ENCODE measurements around the gene TRDN.
"Not testable (repeated sequence)": the region's sequence is repeated elsewhere in the genome, so short reads cannot be mapped to it uniquely, and the experiment has no call there.

The TRDN gene

GRCh38 chr6:123352705-123353104 is 284.0 kb downstream of the TRDN start:
- no peaks in the 10 kb centered on the region for H3K27me3 ChIP-seq (ENCODE audit: control insufficient read depth, insufficient read depth, low read length)

GRCh38 chr6:123352279-123352678 is 284.5 kb downstream of the TRDN start:
- no peaks in the 10 kb centered on the region for H3K9me3 ChIP-seq (ENCODE audit: control insufficient read depth, insufficient read depth, low read length)
- H3K9ac ChIP-seq (ENCODE audit: low read depth, low read length) = no peak overlapping the region
- no peaks in the 10 kb centered on the region for H3K27me3 ChIP-seq (ENCODE audit: control insufficient read depth, insufficient read depth, low read length)
- no peaks in the 10 kb centered on the region; the same call in 1 of the 2 replicates for H3K4me1 ChIP-seq (ENCODE audit: control insufficient read depth, insufficient read depth, low read length)
- H3K27ac ChIP-seq (ENCODE audit: low read depth, low read length) = no peak overlapping the region
- no peak overlapping the region for H3K4me3 ChIP-seq (ENCODE audit: low read depth, low read length)
- H3K36me3 ChIP-seq (ENCODE audit: control insufficient read depth, insufficient read depth, low read length) = no peaks in the 10 kb centered on the region

More at GRCh38 chr6:123352705-123353104, 284.0 kb downstream of the TRDN start:
- Histone ChIP-seq H3K4me3 (ENCODE audit: low read depth, low read length) (no peak overlapping the region), H3K4me1 (ENCODE audit: control insufficient read depth, insufficient read depth, low read length) (no peaks in the 10 kb centered on the region; the same call in 1 of the 2 replicates), H3K9me3 (ENCODE audit: control insufficient read depth, insufficient read depth, low read length) (no peaks in the 10 kb centered on the region), H3K27ac (ENCODE audit: low read depth, low read length) (no peak overlapping the region), H3K36me3 (ENCODE audit: control insufficient read depth, insufficient read depth, low read length) (no peaks in the 10 kb centered on the region), H3K9ac (ENCODE audit: low read depth, low read length) (no peak overlapping the region)

DNA sequence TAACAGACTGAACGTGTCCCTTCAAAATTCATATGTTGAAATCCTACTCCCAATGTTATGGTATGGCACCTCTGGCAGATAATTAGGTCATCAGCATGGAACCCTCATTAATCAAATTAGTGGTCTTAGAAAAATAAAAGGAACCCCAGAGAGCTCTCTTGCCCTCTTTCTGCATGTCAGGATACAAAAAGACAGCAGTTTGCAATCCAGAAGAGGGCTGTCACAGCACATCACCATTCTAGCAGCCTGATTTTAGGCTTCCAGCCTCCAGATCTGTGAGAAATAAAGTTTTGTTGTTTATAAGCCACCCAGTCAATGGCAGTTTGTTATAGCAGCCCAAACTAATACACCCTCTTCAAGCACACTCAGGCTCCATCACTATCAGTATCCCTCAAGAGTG is 292.9 kb downstream of the TRDN start:
- no peaks in the 10 kb centered on the region for H3K9me3 ChIP-seq (ENCODE audit: control insufficient read depth, insufficient read depth, low read length)
- H3K27me3 ChIP-seq (ENCODE audit: control insufficient read depth, insufficient read depth, low read length) = no peaks in the 10 kb centered on the region
- H3K36me3 ChIP-seq (ENCODE audit: control insufficient read depth, insufficient read depth, low read length) = no peaks in the 10 kb centered on the region
- no peak overlapping the region for H3K9ac ChIP-seq (ENCODE audit: low read depth, low read length)
- no peak overlapping the region for H3K27ac ChIP-seq (ENCODE audit: low read depth, low read length)
- no peak overlapping the region for H3K4me3 ChIP-seq (ENCODE audit: low read depth, low read length)
- H3K4me1 ChIP-seq (ENCODE audit: control insufficient read depth, insufficient read depth, low read length) = no peaks in the 10 kb centered on the region

DNA sequence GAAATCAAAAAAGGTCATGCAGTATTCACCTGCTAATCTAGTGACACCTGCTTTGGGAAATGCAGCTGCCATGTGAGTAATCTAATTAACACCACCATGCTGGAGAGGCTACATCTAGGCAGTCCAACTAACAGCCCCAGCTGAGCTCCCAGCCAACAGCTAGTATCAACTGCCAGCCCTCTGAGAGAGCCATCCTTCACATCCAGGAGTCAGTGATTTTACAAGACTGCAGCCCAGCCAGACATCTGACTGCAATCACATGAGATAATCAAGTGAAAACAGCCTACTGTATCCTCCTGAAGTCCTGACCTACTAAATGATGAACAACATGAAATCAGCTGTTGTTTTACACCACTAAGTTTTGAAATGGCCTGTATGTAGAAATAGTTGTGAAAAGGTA is 298.4 kb downstream of the TRDN start:
- H3K27ac ChIP-seq (ENCODE audit: low read depth, low read length) = no peak overlapping the region
- H3K36me3 ChIP-seq (ENCODE audit: control insufficient read depth, insufficient read depth, low read length) = no peaks in the 10 kb centered on the region
- no peaks in the 10 kb centered on the region for H3K9me3 ChIP-seq (ENCODE audit: control insufficient read depth, insufficient read depth, low read length)
- no peaks in the 10 kb centered on the region for H3K27me3 ChIP-seq (ENCODE audit: control insufficient read depth, insufficient read depth, low read length)
- no peak overlapping the region for H3K4me3 ChIP-seq (ENCODE audit: low read depth, low read length)
- H3K9ac ChIP-seq (ENCODE audit: low read depth, low read length) = no peak overlapping the region
- H3K4me1 ChIP-seq (ENCODE audit: control insufficient read depth, insufficient read depth, low read length) = no peaks in the 10 kb centered on the region

DNA sequence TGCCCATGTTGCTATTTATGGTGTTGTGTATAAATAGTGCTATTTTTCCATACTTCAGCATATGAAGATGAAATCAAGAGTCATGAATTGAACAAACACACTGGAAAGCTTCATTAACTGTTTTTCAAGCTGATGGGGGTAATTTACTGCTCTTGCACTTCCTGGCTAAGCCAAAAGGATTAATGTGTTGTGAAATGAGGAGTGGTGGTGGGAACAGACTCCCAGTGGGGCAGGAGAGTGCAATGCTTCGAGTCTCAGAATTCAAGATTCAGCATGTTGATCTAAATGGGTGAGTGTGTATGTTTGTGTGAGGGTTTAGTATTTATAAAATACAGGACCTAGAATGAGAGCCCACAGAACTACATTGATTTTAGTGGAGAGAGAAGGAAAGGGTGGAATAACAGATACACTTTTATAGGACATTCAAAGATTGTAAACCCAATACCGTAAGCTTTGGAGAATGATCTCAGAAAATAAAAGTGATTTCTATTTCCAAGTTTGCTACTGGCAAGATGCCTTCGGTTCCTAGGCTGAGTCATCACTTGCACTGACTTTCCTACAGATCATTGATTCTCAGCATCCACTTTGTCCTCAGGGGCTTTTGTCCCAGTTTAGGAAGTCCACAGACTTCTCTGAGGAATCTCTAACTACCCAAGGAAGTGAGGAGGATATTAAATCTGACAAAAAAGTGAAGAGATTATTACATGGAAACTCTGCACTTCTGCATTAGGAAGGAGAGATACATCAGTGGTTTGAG is 303.6 kb downstream of the TRDN start:
- H3K4me1 ChIP-seq (ENCODE audit: control insufficient read depth, insufficient read depth, low read length) = no peaks in the 10 kb centered on the region
- no peak overlapping the region for H3K9ac ChIP-seq (ENCODE audit: low read depth, low read length)
- no peaks in the 10 kb centered on the region for H3K27me3 ChIP-seq (ENCODE audit: control insufficient read depth, insufficient read depth, low read length)
- no peak overlapping the region for H3K27ac ChIP-seq (ENCODE audit: low read depth, low read length)
- no peaks in the 10 kb centered on the region for H3K9me3 ChIP-seq (ENCODE audit: control insufficient read depth, insufficient read depth, low read length)
- H3K36me3 ChIP-seq (ENCODE audit: control insufficient read depth, insufficient read depth, low read length) = no peaks in the 10 kb centered on the region
- no peak overlapping the region for H3K4me3 ChIP-seq (ENCODE audit: low read depth, low read length)

GRCh38 chr6:123332070-123332469 is 304.7 kb downstream of the TRDN start:
- Histone ChIP-seq H3K27ac (ENCODE audit: low read depth, low read length) (no peak overlapping the region), H3K9ac (ENCODE audit: low read depth, low read length) (no peak overlapping the region), H3K9me3 (ENCODE audit: control insufficient read depth, insufficient read depth, low read length) (no peaks in the 10 kb centered on the region), H3K4me1 (ENCODE audit: control insufficient read depth, insufficient read depth, low read length) (no peaks in the 10 kb centered on the region), H3K36me3 (ENCODE audit: control insufficient read depth, insufficient read depth, low read length) (no peaks in the 10 kb centered on the region), H3K4me3 (ENCODE audit: low read depth, low read length) (no peak overlapping the region), H3K27me3 (ENCODE audit: control insufficient read depth, insufficient read depth, low read length) (no peaks in the 10 kb centered on the region)

DNA sequence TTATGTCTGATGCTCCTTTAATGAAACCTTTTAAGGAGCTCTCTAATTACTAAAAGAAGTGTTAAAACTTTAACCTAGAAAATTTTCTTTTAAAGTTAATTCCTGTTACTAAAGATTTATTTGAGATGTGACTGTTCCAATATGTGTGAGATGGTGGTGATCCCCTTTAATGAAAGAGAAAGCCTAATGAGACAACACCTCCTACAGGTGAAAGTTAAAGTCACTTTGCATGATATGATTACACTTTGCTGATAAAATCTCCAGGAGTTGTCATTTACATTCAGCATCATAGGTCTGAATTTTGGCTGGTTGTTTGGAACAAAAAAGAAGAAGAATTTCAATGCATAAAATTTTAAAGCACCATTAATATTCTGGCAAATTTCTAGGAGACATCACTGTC is 307.4 kb downstream of the TRDN start:
- Histone ChIP-seq H3K36me3 (ENCODE audit: control insufficient read depth, insufficient read depth, low read length) (no peaks in the 10 kb centered on the region), H3K4me3 (ENCODE audit: low read depth, low read length) (no peak overlapping the region), H3K9me3 (ENCODE audit: control insufficient read depth, insufficient read depth, low read length) (no peaks in the 10 kb centered on the region), H3K27ac (ENCODE audit: low read depth, low read length) (no peak overlapping the region), H3K4me1 (ENCODE audit: control insufficient read depth, insufficient read depth, low read length) (no peaks in the 10 kb centered on the region), H3K27me3 (ENCODE audit: control insufficient read depth, insufficient read depth, low read length) (no peaks in the 10 kb centered on the region), H3K9ac (ENCODE audit: low read depth, low read length) (no peak overlapping the region)

GRCh38 chr6:123323452-123324329 is 313.1 kb downstream of the TRDN start:
- H3K36me3 ChIP-seq (ENCODE audit: control insufficient read depth, insufficient read depth, low read length) = no peaks in the 10 kb centered on the region
- H3K4me1 ChIP-seq (ENCODE audit: control insufficient read depth, insufficient read depth, low read length) = no peaks in the 10 kb centered on the region
- no peak overlapping the region for H3K27ac ChIP-seq (ENCODE audit: low read depth, low read length)
- H3K9me3 ChIP-seq (ENCODE audit: control insufficient read depth, insufficient read depth, low read length) = no peaks in the 10 kb centered on the region
- no peak overlapping the region for H3K9ac ChIP-seq (ENCODE audit: low read depth, low read length)
- H3K4me3 ChIP-seq (ENCODE audit: low read depth, low read length) = no peak overlapping the region
- H3K27me3 ChIP-seq (ENCODE audit: control insufficient read depth, insufficient read depth, low read length) = no peaks in the 10 kb centered on the region

DNA sequence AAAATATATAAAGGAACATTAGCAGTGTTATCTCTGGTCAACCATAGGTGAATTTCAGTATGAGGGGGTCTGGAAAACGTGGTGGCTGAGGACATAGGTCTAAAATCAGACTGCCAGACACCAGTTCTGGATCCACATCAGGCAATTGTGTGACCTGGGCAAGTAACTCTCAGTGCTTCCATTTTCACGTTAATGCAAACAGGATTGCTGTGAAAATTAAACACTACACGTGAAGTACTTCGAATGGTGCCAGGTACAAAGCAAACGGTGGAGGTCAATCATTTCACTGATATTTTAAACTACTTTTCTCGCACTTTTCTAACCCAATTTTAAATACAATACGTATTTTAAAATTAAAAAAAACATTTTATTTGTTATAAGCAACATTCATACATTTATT is 315.7 kb downstream of the TRDN start:
- H3K9ac ChIP-seq (ENCODE audit: low read depth, low read length) = no peak overlapping the region
- no peak overlapping the region for H3K4me3 ChIP-seq (ENCODE audit: low read depth, low read length)
- no peaks in the 10 kb centered on the region for H3K27me3 ChIP-seq (ENCODE audit: control insufficient read depth, insufficient read depth, low read length)
- H3K4me1 ChIP-seq (ENCODE audit: control insufficient read depth, insufficient read depth, low read length) = no peaks in the 10 kb centered on the region
- no peaks in the 10 kb centered on the region for H3K9me3 ChIP-seq (ENCODE audit: control insufficient read depth, insufficient read depth, low read length)
- H3K27ac ChIP-seq (ENCODE audit: low read depth, low read length) = no peak overlapping the region
- H3K36me3 ChIP-seq (ENCODE audit: control insufficient read depth, insufficient read depth, low read length) = no peaks in the 10 kb centered on the region

DNA sequence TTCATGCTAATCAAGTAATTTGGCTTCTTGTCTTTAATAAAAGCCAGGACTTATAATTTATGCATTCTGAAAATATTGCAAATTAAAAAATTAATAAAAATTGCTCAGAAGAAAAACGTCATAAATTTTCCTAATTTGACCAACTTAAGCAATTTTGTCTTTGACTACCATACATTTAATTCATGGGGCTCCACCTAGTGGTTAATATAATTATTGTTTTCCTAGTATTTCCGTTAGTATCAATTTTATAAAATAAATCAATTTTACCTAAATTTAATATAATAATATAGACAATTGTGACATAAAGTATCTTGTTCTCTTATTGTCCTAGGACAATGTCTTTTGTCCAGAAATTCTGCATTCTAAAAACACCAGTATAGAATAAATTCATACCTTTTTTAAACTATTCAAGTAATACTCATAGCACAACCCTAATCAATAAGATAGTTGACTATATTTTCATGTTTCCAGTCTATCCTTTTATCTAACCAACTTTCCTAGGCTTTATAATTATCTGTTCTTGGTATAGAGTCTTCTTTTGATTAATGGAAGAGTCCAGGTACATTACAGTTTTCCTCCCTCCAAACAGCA is 319.9 kb downstream of the TRDN start:
- H3K4me1 ChIP-seq (ENCODE audit: control insufficient read depth, insufficient read depth, low read length) = no peaks in the 10 kb centered on the region
- H3K9me3 ChIP-seq (ENCODE audit: control insufficient read depth, insufficient read depth, low read length) = no peaks in the 10 kb centered on the region

DNA sequence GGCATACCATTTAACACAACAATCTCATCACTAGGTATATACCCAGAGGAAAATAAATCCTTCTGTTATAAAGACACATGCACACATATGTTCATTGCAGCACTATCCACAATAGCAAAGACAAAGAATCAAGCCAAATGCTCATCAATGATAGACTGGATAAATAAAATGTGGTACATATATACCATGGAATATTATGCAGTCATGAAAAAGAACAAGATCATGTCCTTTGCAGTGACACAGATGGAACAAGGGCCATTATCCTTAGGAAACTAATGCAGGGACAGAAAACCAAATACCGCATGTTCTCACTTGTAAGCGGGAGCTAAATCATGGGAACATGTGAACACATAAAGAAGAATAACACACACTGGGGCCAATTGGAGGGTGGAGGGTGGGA is 322.3 kb downstream of the TRDN start:
- not testable (repeated sequence) for H3K27me3 ChIP-seq (ENCODE audit: control insufficient read depth, insufficient read depth, low read length); H3K4me3 ChIP-seq (ENCODE audit: low read depth, low read length); H3K36me3 ChIP-seq (ENCODE audit: control insufficient read depth, insufficient read depth, low read length); H3K9ac ChIP-seq (ENCODE audit: low read depth, low read length); H3K4me1 ChIP-seq (ENCODE audit: control insufficient read depth, insufficient read depth, low read length); H3K27ac ChIP-seq (ENCODE audit: low read depth, low read length); H3K9me3 ChIP-seq (ENCODE audit: control insufficient read depth, insufficient read depth, low read length)

More for the DNA sequence above, 319.9 kb downstream of the TRDN start:
- Histone ChIP-seq H3K36me3 (ENCODE audit: control insufficient read depth, insufficient read depth, low read length) (no peaks in the 10 kb centered on the region), H3K9ac (ENCODE audit: low read depth, low read length) (no peak overlapping the region), H3K27ac (ENCODE audit: low read depth, low read length) (no peak overlapping the region), H3K4me3 (ENCODE audit: low read depth, low read length) (no peak overlapping the region), H3K27me3 (ENCODE audit: control insufficient read depth, insufficient read depth, low read length) (no peaks in the 10 kb centered on the region)

Data from HUES48 (cell line).